BJ (cell line): Measurements from ENCODE around the gene KCNQ5. TPM values are rescaled to one million over a fixed set of nuclear protein-coding genes. Genes with fewer than 3 reads are reported as not detected.

Source experiments
- CTCF ChIA-PET: fragments of 350-600 bp; formaldehyde crosslinking; extraction: SDS; loops from one replicate; lab custom pipeline; 2021; ENCODE audit warnings: antibody characterized with exemption, inconsistent platforms; lab: Yijun Ruan, JAX
- POLR2A ChIA-PET: fragments of 300-600 bp; sonication (Branson Sonifier 250); formaldehyde crosslinking; extraction: SDS; loops from one replicate; lab custom pipeline; 2021; ENCODE audit warnings: antibody characterized with exemption; lab: Charles Lee
- DNase-seq: peaks from one replicate; pipeline ENCODE4 v3.0.0-alpha.2; 2011; ENCODE audit warnings: low read depth
- H3K27me3 ChIP-seq: 2 replicates; pipeline ENCODE4 v1.6.0; 2011; ENCODE audit warnings: low read length; ENCODE audit not compliant: control insufficient read depth, insufficient read depth
- H3K36me3 ChIP-seq: 2 replicates; pipeline ENCODE4 v1.5.1; 2011; ENCODE audit warnings: low read length; ENCODE audit not compliant: control insufficient read depth, insufficient read depth
- H3K4me3 ChIP-seq: 2 replicates; pipeline ENCODE4 v1.5.1; 2011; ENCODE audit warnings: low read depth, mild to moderate bottlenecking, control low read depth, low read length
- polyA plus RNA-seq: library from polyadenylated mRNA; depleted of rRNA; stranded (reverse); fragments of >200 nt; gene quantifications from 2 replicates; pipeline ENCODE4 v1.2.3, GENCODE V29; 2011
- TF ChIP-seq, protein P1 (sequence below): IDR thresholded peaks from 2 replicates; pipeline ENCODE4 v1.5.1; 2011; ENCODE audit warnings: low read depth, mild to moderate bottlenecking, control low read depth, inconsistent platforms, low read length, moderate library complexity; ENCODE audit not compliant: insufficient read depth

Gene KCNQ5
- polyA plus RNA-seq, 1 experiment: 1.4 TPM

DNA sequence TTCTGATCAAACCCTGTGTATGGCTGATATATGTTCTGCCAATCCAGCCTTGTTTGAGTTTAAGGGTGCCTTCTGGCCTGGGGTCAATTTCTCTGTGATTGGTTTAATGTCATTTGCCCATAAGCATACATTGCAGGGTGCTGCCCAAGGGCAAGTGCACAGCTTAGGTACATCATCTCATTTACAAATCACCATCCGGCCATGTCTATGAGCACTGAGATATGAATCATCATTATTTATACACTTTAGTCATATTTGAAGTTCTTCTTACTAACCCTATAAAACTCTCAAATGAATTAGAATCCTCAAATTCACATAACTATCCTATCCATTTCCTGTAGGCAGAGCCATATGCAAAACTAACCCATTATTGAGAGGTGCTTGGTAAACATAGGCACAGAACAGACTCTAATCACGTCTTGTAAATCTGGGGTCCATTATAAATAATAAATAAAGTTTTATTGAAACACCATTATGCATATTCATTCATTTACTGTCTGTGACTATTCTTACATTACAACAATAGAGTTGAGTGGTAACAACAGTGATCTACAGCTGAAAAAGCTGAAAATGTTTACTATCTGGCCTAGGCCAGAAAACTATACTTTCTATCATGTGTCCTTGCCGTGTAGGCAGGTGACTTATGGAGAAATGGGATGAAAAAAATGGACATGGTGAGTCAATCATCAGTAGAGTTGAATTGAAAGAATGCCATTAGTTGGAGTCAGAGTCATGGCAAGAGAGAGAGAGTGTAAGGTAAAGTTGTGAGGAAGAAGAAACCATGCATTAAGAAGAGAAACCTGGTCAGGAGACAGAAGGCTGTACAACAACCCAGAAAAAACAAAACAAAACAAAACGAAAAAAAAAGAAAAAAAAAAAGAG, 25.0 kb downstream of the KCNQ5 start:
- ChIA-PET CTCF (interaction anchor here (0.7 kb wide), 1 partner anchor 68 kb away, joined by 4 read pairs; no protein-coding TSS in a partner anchor), POLR2A (no interaction called here)
- Histone ChIP-seq H3K4me3 (no peak overlapping the region), H3K36me3 (no peaks in the 10 kb centered on the region), H3K27me3 (no peaks in the 10 kb centered on the region)
- no peak for DNase-seq
- TF ChIP-seq, protein P1, sequence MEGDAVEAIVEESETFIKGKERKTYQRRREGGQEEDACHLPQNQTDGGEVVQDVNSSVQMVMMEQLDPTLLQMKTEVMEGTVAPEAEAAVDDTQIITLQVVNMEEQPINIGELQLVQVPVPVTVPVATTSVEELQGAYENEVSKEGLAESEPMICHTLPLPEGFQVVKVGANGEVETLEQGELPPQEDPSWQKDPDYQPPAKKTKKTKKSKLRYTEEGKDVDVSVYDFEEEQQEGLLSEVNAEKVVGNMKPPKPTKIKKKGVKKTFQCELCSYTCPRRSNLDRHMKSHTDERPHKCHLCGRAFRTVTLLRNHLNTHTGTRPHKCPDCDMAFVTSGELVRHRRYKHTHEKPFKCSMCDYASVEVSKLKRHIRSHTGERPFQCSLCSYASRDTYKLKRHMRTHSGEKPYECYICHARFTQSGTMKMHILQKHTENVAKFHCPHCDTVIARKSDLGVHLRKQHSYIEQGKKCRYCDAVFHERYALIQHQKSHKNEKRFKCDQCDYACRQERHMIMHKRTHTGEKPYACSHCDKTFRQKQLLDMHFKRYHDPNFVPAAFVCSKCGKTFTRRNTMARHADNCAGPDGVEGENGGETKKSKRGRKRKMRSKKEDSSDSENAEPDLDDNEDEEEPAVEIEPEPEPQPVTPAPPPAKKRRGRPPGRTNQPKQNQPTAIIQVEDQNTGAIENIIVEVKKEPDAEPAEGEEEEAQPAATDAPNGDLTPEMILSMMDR: no peak

GRCh38 chr6:72647489-72647888, 25.6 kb downstream of the KCNQ5 start:
- no peak for DNase-seq
- H3K36me3 ChIP-seq: no peaks in the 10 kb centered on the region
- ChIA-PET POLR2A (no interaction called here), CTCF (interaction anchor here (0.6 to 0.7 kb wide), 2 partner anchors 59 to 67 kb away, joined by 3 to 4 read pairs; no protein-coding TSS in a partner anchor)
- TF ChIP-seq, protein P1: no peak
- H3K4me3 ChIP-seq: no peak overlapping the region
- H3K27me3 ChIP-seq: no peaks in the 10 kb centered on the region

DNA sequence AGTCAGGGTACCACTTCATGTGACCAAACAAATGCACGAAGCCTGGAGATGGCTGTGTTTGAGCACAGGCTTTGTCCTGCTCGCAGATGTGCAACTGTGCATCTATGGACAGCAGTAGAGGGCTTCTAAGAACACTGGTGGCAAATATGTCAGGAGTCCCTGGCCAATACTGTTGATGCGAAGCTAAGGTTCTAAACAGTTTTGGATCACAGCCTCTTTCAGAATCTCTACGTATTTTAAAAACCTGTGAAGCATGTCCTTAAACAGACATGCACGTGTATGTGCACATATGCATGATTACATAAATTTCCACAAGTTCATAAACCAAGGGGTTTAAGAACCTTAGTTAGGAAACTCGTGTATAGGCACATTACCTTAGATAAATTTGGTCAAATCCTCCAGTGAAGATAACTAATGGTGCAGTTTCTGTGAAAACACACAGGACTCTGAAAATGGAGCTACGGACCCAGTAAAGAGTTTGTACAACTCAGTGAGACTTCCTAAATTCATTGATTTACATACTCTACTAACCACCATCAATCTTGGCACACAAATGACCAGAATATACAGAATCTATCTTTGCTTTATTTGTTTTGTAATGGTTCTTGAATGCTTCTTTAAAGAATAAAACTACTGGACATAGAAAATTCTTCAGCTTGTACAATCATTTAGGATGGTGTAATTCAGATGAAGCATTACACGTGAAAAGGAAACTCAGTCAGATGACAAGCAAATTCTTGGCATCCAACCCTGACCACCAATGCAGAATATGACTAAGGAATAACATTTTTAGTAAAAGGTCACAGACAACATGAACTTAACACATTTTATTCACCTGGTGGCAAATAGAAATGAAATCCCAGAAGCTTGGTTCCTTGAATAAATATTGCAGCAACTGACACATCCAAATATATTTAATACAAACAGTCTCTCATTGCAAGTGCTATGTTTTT, 27.4 kb downstream of the KCNQ5 start:
- TF ChIP-seq, protein P1: no peak
- no peaks in the 10 kb centered on the region for H3K27me3 ChIP-seq
- CTCF ChIA-PET: interaction anchor here (0.6 to 2.7 kb wide), 3 partner anchors 33 to 480 kb away, joined by 3 to 6 read pairs (median 5); no protein-coding TSS in a partner anchor
- no peaks in the 10 kb centered on the region for H3K36me3 ChIP-seq
- POLR2A ChIA-PET: no interaction called here
- H3K4me3 ChIP-seq: no peak overlapping the region
- peak; percentile 64 for DNase-seq

DNA sequence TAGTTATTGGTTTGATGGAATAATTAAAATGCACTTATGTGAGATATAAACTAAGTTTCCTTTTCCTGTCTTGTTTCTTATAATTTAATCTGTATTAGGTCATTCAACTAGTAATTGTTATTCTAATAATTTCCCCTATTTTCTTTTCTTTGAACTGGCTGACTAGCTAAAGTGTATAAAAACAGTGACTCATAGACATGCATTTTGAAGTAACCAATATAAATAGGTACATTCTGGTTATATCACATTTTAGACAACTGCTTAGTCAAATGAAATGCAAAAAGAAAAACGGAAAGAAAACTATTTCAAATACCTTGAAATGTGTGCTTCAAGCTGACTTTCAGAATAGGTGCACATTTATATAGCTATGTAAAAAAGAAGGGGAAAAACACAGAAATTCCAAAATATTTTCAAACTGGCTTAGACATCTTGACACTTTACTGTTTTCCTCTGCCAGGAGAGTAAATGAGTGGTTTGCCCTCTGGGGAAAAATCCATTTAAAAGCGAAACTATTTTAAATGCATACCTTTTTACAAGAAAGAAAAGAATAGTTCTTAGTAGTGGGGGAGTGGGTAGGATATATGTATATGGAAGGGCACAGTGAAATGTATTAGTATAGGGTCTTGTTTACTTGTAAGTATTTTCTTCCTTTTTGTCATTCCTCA, 28.3 kb downstream of the KCNQ5 start:
- no peak for DNase-seq
- Histone ChIP-seq H3K27me3 (no peaks in the 10 kb centered on the region), H3K4me3 (no peak overlapping the region), H3K36me3 (no peaks in the 10 kb centered on the region)
- ChIA-PET POLR2A (no interaction called here), CTCF (interaction anchor here (0.6 to 2.7 kb wide), 4 partner anchors 27 to 480 kb away, joined by 3 to 5 read pairs (median 3); no protein-coding TSS in a partner anchor)
- TF ChIP-seq, protein P1: no peak
